Liver (tissue), 9 donors: ENCODE results near the gene FMO3. TPM values are rescaled to one million over a fixed set of nuclear protein-coding genes. Genes with fewer than 3 reads are reported as not detected.

Source experiments
- DNase-seq: peaks from one replicate; pipeline ENCODE4 v3.0.0-alpha.2; 2017; ENCODE audit warnings: low spot score
- H3K27ac ChIP-seq, 2 donors: one replicate each; pipeline ENCODE4 v1.7.0; 2013; ENCODE audit warnings: inconsistent platforms in 2 of 2, low read length in 2 of 2, control low read depth in 1 of 2, low read depth in 1 of 2, mild to moderate bottlenecking in 1 of 2
- H3K27me3 ChIP-seq, 4 donors: one replicate each; pipeline versions ENCODE4 v1.6.1 to v1.7.0; 2013; ENCODE audit warnings: low read length in 3 of 4, inconsistent platforms in 1 of 4, mild to moderate bottlenecking in 1 of 4, moderate library complexity in 1 of 4; ENCODE audit not compliant: control insufficient read depth in 4 of 4, insufficient read depth in 4 of 4
- H3K36me3 ChIP-seq, 4 donors: one replicate each; pipeline versions ENCODE4 v1.6.1 to v1.7.0; 2013; ENCODE audit warnings: low read length in 3 of 4, mild to moderate bottlenecking in 3 of 4, low read depth in 1 of 4, moderate library complexity in 1 of 4; ENCODE audit not compliant: control insufficient read depth in 4 of 4, insufficient read depth in 3 of 4
- H3K4me1 ChIP-seq, 4 donors: one replicate each; pipeline versions ENCODE4 v1.6.1 to v1.7.0; 2013; ENCODE audit warnings: low read length in 3 of 4, mild to moderate bottlenecking in 3 of 4, moderate library complexity in 1 of 4; ENCODE audit not compliant: control insufficient read depth in 4 of 4, insufficient read depth in 4 of 4
- H3K4me3 ChIP-seq, 3 donors: one replicate each; pipeline versions ENCODE4 v1.6.1 to v1.7.0; 2013; ENCODE audit warnings: low read length in 3 of 3, control low read depth in 1 of 3, low read depth in 1 of 3, mild to moderate bottlenecking in 1 of 3
- H3K9ac ChIP-seq, 2 donors: one replicate each; pipeline ENCODE4 v1.7.0; 2013; ENCODE audit warnings: low read length in 2 of 2, mild to moderate bottlenecking in 2 of 2, moderate library complexity in 2 of 2, control low read depth in 1 of 2, low read depth in 1 of 2
- H3K9me3 ChIP-seq, 4 donors: one replicate each; pipeline versions ENCODE4 v1.6.1 to v1.7.0; 2013; ENCODE audit warnings: low read length in 3 of 4; ENCODE audit not compliant: control insufficient read depth in 4 of 4
- ATF3 ChIP-seq: IDR thresholded peaks from 2 replicates; pipeline ENCODE4 v1.6.1; 2016; ENCODE audit warnings: antibody characterized with exemption
- FOXA1 ChIP-seq: IDR thresholded peaks from 2 replicates; pipeline ENCODE4 v1.6.1; 2016; ENCODE audit warnings: antibody characterized with exemption
- FOXA2 ChIP-seq: IDR thresholded peaks from 2 replicates; pipeline ENCODE4 v1.6.1; 2016; ENCODE audit warnings: antibody characterized with exemption
- GABPA ChIP-seq, 2 donors: IDR thresholded peaks in 1 of 2; conservative IDR thresholded peaks in 1 of 2; 2 replicates each; pipeline ENCODE4 v1.6.1; 2016; ENCODE audit warnings: antibody characterized with exemption in 2 of 2, mild to moderate bottlenecking in 1 of 2, moderate library complexity in 1 of 2
- HNF4A ChIP-seq, 2 donors: conservative IDR thresholded peaks; 2 replicates each; pipeline ENCODE4 v1.6.1; 2016; ENCODE audit warnings: antibody characterized with exemption in 2 of 2, mild to moderate bottlenecking in 2 of 2
- HNF4G ChIP-seq: IDR thresholded peaks from 2 replicates; pipeline ENCODE4 v1.6.1; 2016; ENCODE audit warnings: antibody characterized with exemption
- JUND ChIP-seq, 2 donors: IDR thresholded peaks; 2 replicates each; pipeline ENCODE4 v1.6.1; 2016; ENCODE audit warnings: antibody characterized with exemption in 2 of 2
- RAD21 ChIP-seq, 2 donors: IDR thresholded peaks; 2 replicates each; pipeline ENCODE4 v1.6.1; 2016; ENCODE audit warnings: antibody characterized with exemption in 2 of 2, mild to moderate bottlenecking in 2 of 2
- RXRA ChIP-seq, 2 donors: IDR thresholded peaks; 2 replicates each; pipeline ENCODE4 v1.6.1; 2017 to 2018; ENCODE audit warnings: antibody characterized with exemption in 2 of 2, mild to moderate bottlenecking in 1 of 2
- SP1 ChIP-seq: IDR thresholded peaks from 2 replicates; pipeline ENCODE4 v1.6.1; 2018; ENCODE audit warnings: antibody characterized with exemption, mild to moderate bottlenecking
- YY1 ChIP-seq: IDR thresholded peaks from 2 replicates; pipeline ENCODE4 v1.6.1; 2016; ENCODE audit warnings: antibody characterized with exemption, mild to moderate bottlenecking
- polyA plus RNA-seq, 2 donors: library from polyadenylated mRNA; stranded (reverse) in 1 of 2; unstranded in 1 of 2; fragments of 200-250 nt in 1 of 2; fragments of >200 nt in 1 of 2; fragmentation: Nextera tagmentation in 1 of 2; extraction: Ambion mirVana in 1 of 2; gene quantifications; one replicate each; pipeline versions ENCODE4 v1.2.1 to v1.2.3, GENCODE V29; 2013 to 2015
- total RNA-seq, 2 donors: library from RNA; depleted of rRNA; stranded (reverse); fragments of >200 nt; gene quantifications; one replicate each; pipeline ENCODE4 v1.2.3, GENCODE V29; 2014
- TF ChIP-seq, protein P1 (sequence below): fragments of 150-350 bp; IDR thresholded peaks from 2 replicates; pipeline ENCODE4 v1.5.1; 2017; ENCODE audit warnings: improper control_type of control experiment, low read depth, low read length; ENCODE audit not compliant: missing input control
- TF ChIP-seq, protein P2 (sequence below): IDR thresholded peaks from 2 replicates; pipeline ENCODE4 v1.6.1; 2016; ENCODE audit warnings: antibody characterized with exemption
- TF ChIP-seq, protein P3 (sequence below): IDR thresholded peaks from 2 replicates; pipeline ENCODE4 v1.6.1; 2016; ENCODE audit warnings: antibody characterized with exemption, mild to moderate bottlenecking
- donor health status: healthy.
- donor health status: healthy.
- donor health status: healthy.
- donor health status: healthy.
- donor health status: healthy.

Gene FMO3
- total and polyA plus RNA-seq, 4 donors, result 11.1 to 276 (median 123) TPM

DNA sequence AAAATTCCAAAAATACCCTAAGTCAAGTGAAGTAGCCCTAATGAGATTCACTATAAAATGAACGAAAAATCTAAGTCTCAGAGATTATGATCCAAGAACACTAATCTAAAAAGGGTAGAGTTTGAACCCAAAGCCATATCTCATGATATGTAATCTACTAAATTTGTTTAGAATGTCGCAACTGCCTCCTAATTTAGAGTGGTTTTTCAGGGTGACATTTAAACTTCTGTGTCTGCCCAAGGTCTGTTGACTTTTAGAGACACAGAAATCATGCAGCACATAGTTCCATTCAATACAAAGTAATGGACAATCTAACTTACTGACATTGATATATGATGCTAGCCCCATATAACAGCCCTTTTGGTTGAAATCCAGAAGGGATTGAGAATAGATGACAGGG is 28.9 kb downstream of the FMO3 start (continued):
- TF ChIP-seq, protein P1, sequence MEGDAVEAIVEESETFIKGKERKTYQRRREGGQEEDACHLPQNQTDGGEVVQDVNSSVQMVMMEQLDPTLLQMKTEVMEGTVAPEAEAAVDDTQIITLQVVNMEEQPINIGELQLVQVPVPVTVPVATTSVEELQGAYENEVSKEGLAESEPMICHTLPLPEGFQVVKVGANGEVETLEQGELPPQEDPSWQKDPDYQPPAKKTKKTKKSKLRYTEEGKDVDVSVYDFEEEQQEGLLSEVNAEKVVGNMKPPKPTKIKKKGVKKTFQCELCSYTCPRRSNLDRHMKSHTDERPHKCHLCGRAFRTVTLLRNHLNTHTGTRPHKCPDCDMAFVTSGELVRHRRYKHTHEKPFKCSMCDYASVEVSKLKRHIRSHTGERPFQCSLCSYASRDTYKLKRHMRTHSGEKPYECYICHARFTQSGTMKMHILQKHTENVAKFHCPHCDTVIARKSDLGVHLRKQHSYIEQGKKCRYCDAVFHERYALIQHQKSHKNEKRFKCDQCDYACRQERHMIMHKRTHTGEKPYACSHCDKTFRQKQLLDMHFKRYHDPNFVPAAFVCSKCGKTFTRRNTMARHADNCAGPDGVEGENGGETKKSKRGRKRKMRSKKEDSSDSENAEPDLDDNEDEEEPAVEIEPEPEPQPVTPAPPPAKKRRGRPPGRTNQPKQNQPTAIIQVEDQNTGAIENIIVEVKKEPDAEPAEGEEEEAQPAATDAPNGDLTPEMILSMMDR, result no peak
- no peak for TF ChIP-seq HNF4G
- TF ChIP-seq HNF4A (conservative IDR thresholded peaks at IDR 0.05), result peak; percentile 25 to 69
- TF ChIP-seq SP1, result peak; percentile 6
- no peak for TF ChIP-seq GABPA (IDR thresholded peaks at IDR 0.05 in 1 of 2, conservative IDR thresholded peaks at IDR 0.05 in 1 of 2)
- TF ChIP-seq RAD21 (IDR thresholded peaks at IDR 0.05), result peak in 1 of 2 donors; percentile 34
- peak; percentile 40 for TF ChIP-seq FOXA2
- peak; percentile 15 for TF ChIP-seq FOXA1

DNA sequence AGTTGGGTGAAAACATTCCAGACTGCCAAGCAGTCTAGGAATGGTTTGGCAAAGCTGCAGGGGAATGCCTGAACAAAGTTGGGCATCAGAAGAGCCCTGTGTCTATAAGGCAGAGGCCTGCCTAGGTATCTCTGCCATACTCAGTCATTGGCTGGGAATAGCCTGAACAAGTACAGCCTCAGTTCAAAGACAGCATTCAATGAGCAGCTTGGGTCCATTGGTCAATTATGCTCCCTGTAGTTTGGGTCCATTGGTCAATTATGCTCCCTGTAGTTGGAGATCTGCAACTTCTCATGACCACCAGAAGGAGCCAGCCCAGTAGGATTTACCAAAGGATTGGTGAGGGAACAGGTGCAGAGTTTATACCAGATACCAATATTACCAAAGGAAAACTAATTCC is 31.6 kb downstream of the FMO3 start:
- DNase-seq, result no peak
- no peak overlapping the region for H3K9ac ChIP-seq
- no peak overlapping the region for H3K27ac ChIP-seq
- peaks cover 0 to 19% (median 3%) of the 10 kb centered on the region in 4 donors for H3K4me1 ChIP-seq
- no peak overlapping the region for H3K4me3 ChIP-seq
- H3K9me3 ChIP-seq, result no peaks in the 10 kb centered on the region
- TF ChIP-seq FOXA1 (no peak), HNF4A (conservative IDR thresholded peaks at IDR 0.05) (peak; percentile 46 to 55), RAD21 (IDR thresholded peaks at IDR 0.05) (peak in 1 of 2 donors; percentile 40), SP1 (peak; percentile 12)
- no peaks in the 10 kb centered on the region for H3K27me3 ChIP-seq
- peaks cover 0 to 3% (median 0%) of the 10 kb centered on the region in 4 donors for H3K36me3 ChIP-seq

GRCh38 chr1:171122893-171123292 is 32.2 kb downstream of the FMO3 start:
- Histone ChIP-seq H3K27ac (no peak overlapping the region), H3K36me3 (peaks cover 0 to 3% (median 0%) of the 10 kb centered on the region in 4 donors), H3K9ac (no peak overlapping the region), H3K4me1 (peaks cover 0 to 19% (median 2%) of the 10 kb centered on the region in 4 donors), H3K4me3 (no peak overlapping the region), H3K9me3 (no peaks in the 10 kb centered on the region), H3K27me3 (no peaks in the 10 kb centered on the region)
- TF ChIP-seq RAD21 (IDR thresholded peaks at IDR 0.05) (no peak), RXRA (IDR thresholded peaks at IDR 0.05) (no peak), HNF4G (no peak), FOXA2 (no peak), GABPA (IDR thresholded peaks at IDR 0.05 in 1 of 2, conservative IDR thresholded peaks at IDR 0.05 in 1 of 2) (no peak), JUND (IDR thresholded peaks at IDR 0.05) (no peak), ATF3 (no peak), YY1 (no peak), FOXA1 (no peak)
- TF ChIP-seq, protein P2, sequence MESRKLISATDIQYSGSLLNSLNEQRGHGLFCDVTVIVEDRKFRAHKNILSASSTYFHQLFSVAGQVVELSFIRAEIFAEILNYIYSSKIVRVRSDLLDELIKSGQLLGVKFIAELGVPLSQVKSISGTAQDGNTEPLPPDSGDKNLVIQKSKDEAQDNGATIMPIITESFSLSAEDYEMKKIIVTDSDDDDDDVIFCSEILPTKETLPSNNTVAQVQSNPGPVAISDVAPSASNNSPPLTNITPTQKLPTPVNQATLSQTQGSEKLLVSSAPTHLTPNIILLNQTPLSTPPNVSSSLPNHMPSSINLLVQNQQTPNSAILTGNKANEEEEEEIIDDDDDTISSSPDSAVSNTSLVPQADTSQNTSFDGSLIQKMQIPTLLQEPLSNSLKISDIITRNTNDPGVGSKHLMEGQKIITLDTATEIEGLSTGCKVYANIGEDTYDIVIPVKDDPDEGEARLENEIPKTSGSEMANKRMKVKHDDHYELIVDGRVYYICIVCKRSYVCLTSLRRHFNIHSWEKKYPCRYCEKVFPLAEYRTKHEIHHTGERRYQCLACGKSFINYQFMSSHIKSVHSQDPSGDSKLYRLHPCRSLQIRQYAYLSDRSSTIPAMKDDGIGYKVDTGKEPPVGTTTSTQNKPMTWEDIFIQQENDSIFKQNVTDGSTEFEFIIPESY, result no peak
- TF ChIP-seq, protein P1, result no peak
- TF ChIP-seq, protein P3, sequence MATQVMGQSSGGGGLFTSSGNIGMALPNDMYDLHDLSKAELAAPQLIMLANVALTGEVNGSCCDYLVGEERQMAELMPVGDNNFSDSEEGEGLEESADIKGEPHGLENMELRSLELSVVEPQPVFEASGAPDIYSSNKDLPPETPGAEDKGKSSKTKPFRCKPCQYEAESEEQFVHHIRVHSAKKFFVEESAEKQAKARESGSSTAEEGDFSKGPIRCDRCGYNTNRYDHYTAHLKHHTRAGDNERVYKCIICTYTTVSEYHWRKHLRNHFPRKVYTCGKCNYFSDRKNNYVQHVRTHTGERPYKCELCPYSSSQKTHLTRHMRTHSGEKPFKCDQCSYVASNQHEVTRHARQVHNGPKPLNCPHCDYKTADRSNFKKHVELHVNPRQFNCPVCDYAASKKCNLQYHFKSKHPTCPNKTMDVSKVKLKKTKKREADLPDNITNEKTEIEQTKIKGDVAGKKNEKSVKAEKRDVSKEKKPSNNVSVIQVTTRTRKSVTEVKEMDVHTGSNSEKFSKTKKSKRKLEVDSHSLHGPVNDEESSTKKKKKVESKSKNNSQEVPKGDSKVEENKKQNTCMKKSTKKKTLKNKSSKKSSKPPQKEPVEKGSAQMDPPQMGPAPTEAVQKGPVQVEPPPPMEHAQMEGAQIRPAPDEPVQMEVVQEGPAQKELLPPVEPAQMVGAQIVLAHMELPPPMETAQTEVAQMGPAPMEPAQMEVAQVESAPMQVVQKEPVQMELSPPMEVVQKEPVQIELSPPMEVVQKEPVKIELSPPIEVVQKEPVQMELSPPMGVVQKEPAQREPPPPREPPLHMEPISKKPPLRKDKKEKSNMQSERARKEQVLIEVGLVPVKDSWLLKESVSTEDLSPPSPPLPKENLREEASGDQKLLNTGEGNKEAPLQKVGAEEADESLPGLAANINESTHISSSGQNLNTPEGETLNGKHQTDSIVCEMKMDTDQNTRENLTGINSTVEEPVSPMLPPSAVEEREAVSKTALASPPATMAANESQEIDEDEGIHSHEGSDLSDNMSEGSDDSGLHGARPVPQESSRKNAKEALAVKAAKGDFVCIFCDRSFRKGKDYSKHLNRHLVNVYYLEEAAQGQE, result no peak
- DNase-seq, result no peak
